Subcutaneous adipose tissue (tissue), 4 donors: Measurements from ENCODE around the gene CTDSP2. TPM values are rescaled to one million over a fixed set of nuclear protein-coding genes. Genes with fewer than 3 reads are reported as not detected.

Source experiments
- CTCF ChIP-seq: fragments of 450-650 bp; IDR thresholded peaks from one replicate; pipeline ENCODE4 v1.5.1; 2016; ENCODE audit warnings: low read depth, mild to moderate bottlenecking, control low read depth, antibody characterized with exemption, moderate library complexity
- total RNA-seq, 4 donors: library from RNA; depleted of rRNA; stranded (reverse); fragments of >200 nt; gene quantifications; one replicate each; pipeline ENCODE4 v1.1.0, GENCODE V29; 2016

CTDSP2 gene
- total RNA-seq, 4 donors from 2014 or later, result 126 to 167 (median 139) TPM

GRCh38 chr12:57838594-57839302 is 7.8 kb downstream of the CTDSP2 start:
- TF ChIP-seq CTCF, result no peak

- TF ChIP-seq CTCF, result no peak
These were observed 8.5 kb downstream of the CTDSP2 start for GRCh38 chr12:57837864-57838562.

- TF ChIP-seq CTCF, result no peak
These were observed 9.8 kb downstream of the CTDSP2 start for GRCh38 chr12:57836442-57837375.

GRCh38 chr12:57835366-57836288 is 10.9 kb downstream of the CTDSP2 start:
- no peak for TF ChIP-seq CTCF

GRCh38 chr12:57834086-57834876 is 12.2 kb downstream of the CTDSP2 start:
- no peak for TF ChIP-seq CTCF

- TF ChIP-seq CTCF, result no peak
These were observed 12.9 kb downstream of the CTDSP2 start for GRCh38 chr12:57833672-57834071.
